GM21737 (cell line): ENCODE measurements around the gene NEK7.
A peak's percentile ranks its signal among the peaks of the same experiment; 100 is the strongest.
"Not testable (repeated sequence)": the region's sequence is repeated elsewhere in the genome, so short reads cannot be mapped to it uniquely, and the experiment has no call there.

ENCODE experiments used
- ATAC-seq: cut with Tn5 transposase; IDR thresholded peaks from one replicate; pipeline ENCODE4 v1.9.1; 2021; ENCODE audit warnings: mild to moderate bottlenecking, moderate library complexity; ENCODE audit not compliant: unreplicated experiment

NEK7 gene

DNA sequence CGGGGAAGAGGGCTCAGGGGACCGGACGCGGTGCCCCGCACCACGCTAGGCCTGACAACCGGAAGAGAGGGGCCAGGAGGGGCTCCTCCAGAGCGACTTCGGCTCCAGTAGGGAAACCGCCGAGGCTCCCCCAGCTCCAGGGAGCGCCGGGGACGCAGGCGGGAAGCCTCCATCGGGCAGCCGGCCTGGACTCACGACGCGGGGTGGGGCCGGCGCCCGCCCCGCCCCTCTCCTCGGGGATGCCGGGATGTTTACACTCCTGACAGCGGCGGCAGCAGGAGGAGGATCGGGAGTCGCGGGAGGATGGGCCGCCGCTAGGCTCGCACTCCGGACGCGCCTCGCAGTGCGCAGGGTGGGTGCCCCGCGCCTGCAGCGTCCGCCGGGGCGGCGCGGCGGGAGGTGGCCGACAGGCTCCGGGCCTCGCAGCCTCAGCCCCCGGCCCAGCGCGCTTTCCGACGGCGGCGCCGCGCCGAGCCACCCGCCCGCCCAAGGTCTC, at the start of gene NEK7:
TSS of gene NEK7 (plus strand) at position 254 of the 496 bp plus-strand sequence. CDS start 75,583 bp downstream, outside the sequence.
- peak; percentile 50 for ATAC-seq

GRCh38 chr1:198107091-198107501, 49.7 kb upstream of the NEK7 start:
- ATAC-seq = no peak

DNA sequence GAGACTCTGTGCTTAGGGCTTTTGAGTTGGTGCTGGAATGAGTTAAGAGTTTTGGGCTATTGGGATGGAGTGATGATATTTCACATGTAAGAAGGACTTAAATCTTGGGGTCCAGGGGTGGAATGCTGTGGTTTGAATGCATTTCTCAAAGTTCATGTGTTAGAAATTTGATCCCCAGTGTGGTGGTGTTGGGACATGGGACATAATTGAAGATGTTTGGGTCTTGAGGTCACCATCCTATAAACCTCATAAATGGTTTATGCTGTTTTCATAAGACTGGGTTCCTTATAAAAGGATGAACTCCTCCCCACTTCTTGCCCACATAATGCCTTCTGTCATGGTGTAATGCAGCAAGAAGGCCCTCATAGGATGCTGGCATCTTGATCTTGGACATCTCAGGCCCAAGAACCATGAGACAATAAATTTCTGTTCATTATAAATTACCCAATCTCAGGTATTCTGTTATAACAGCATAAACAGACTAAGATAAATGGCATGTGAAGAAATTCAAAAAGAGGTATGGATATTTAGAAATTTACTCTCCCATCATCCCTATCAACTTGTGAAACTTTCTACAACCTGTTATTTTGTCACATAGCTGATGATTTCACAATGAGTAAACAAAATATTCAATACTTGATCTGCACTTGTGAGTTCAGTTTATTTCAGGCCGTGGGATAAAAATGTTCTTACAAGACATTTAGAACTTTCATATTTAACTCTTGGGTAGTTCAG, 48.0 kb upstream of the NEK7 start:
- no peak for ATAC-seq

DNA sequence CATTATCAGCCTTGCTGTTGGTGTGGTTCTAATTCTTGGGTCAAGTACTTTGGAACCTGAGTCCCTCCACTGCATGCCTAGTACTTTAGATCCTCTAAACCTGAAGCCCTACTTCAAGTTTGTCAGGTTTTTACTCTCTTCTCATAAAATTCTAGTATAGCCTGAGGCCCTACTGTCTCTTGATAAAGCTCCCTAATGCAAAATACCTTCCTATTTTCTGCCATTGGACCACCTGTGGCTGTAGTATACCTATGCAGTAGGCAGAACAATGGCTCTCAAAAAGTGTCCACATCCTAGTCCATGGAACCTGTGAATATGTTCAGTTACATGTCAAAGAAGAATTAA, 47.5 kb upstream of the NEK7 start:
- ATAC-seq = no peak

DNA sequence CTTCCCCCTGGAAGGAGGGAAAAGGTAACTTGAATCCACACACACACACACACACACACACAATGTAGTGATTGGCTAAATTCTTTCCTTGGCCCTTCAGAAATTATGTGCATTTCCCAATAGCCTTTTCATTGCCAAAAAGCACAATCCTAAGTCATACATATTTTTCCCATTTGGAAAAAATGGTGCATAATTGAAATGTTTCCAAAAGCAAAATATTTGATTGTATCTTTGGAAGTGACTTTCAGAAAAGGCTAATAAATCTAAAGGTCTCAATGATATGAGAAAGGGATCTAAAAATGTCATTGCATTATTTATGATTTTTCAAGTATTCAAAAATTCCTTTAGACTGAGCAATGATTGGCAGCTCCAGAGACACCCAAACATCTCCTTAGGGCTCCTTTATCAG, 43.5 kb upstream of the NEK7 start:
- no peak for ATAC-seq

DNA sequence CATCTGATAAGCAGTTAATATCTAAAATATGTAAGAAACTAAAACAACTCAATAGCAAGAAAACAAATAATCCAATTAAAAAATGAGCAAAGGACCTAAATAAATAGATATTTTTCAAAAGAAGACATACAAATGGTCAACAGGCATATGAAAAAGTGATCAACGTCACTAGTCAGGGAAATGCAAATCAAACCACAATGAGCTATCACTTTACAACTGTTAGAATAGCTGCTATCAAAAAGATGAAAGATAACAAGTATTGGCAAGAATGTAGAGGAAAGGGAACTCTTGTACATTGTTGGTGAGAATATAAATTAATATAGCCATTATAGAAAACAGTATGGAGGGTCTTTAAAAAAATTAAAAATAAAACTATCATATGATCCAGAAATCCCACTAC, 40.7 kb upstream of the NEK7 start:
- ATAC-seq = no peak

DNA sequence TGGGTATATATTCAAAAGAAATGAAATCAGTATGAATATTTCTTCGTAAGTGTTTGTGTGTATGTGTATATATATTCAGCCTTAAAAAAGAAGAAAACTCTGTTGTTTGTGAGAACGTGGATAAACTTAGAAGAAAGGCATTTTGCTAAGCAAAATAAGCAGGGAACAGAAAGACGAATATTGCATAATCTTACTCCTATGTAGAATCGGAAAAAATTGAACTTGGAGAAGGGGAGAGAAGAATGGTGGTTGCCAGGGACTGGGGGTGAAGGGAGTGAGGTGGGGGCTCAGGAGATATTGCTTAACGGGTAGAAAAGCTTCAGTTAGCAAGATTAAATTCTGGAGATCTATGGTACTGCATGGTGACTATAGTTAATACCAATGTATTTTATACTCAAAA, 40.3 kb upstream of the NEK7 start:
- no peak for ATAC-seq

DNA sequence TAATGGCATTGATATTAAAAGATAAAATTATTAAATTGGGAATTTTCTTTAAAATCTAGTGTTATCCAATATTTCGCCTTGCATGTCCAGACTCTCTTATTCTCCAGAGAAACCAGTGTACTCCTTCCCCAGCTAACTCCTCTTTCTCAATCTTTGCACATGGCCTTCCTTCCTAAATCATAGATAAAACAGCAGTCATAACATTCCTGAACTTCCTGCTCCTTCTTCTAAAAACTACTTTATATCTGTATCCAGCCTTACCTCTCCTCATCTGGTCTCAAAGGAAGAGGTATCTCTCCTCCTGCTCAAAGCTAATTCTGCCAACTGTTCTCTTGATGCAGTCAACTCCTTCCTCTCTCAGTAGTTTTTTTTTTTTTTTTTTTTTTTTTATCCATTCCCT, 39.5 kb upstream of the NEK7 start:
- ATAC-seq = no peak

GRCh38 chr1:198118134-198118533, 38.7 kb upstream of the NEK7 start:
- no peak for ATAC-seq

DNA sequence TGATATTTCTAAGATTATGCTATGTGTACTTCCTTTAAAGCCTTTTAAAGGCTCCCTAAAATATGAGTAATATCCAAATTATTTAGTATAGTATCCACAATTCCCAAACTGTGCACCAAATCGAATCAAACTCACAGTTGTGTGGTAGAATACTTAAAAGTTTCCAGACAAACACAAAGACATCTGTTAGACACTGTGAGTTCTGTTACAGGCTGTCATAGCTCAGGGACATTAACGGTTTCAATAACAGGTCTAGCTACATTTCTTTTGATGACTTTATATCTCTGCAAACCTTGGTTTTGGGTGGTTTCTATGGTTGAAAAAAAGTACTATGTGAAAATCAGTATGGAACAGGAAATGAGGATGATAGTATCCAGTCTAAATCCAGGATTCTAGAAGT, 36.9 kb upstream of the NEK7 start:
- ATAC-seq = no peak

DNA sequence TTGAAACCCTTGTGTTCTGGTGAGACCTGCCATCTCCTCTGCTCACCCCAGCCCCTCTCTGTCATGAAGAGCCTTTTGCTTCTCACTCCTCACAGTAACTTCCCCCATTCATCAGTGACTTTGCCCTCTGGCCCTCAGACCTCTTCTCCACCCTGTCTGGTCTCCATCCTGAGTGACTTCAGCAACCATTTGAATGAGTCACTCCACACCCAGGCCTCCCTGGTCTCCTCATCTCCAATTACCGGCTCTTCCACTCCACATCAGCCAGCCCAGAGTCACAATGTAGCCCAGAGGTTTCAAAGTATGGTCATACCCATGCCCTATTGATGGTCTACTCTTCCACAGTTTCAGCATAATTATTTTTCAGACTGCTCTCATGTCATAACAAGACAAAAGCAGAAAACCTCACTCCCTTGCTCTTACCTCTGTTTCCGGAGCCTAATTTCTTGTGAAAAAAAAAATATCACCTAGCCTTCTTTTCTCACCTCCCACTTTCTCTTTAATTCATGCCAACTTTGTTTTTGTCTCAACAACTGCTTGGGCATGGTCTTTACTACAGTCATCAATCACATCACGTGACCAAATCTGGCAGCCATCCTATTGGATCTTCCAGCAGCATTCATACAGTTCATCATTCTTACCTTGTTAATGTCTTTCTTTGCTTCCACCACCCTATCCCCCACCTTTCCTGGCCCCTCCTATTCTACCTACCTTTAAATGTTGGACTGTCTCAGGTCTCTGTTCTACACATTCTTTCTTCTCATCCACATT, 35.6 kb upstream of the NEK7 start:
- no peak for ATAC-seq

GRCh38 chr1:198122693-198123092, 34.1 kb upstream of the NEK7 start:
- no peak for ATAC-seq

- no peak for ATAC-seq
Measured at GRCh38 chr1:198123133-198123532, 33.7 kb upstream of the NEK7 start.

- ATAC-seq = no peak
Measured at GRCh38 chr1:198124673-198125072, 32.1 kb upstream of the NEK7 start.

DNA sequence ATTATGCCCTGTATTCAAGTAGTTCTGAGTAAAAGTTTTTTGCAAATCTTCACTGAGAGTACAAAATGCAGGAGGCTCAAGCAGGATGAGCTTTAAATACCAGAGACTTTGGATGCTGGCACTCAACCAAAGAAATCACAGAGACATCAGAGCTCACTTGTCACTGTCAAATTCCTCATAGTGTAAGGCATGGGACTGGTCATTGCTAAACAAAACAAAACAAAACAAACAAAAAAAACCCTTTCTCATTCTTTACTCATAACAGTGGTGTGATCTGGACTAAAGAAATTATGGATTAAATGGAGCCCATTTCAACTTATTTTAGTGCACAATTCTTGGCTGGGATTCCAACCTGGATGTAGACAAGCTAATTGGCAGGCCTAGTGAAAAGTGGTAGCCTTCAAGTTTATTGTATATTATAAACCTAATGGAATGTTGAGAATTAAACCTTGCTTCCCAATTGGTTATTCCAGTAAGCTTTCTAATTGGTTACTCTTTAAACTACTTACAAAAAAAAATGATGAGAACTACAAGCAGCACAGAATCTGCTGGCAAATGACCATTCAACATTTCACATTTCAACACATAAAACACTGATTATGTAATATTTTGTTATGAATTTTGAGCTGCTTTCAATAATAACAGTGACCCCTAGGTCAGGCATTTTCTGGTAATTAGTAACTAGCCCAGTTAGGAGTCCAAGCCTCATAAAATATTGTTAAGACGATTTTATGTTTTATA, 30.6 kb upstream of the NEK7 start:
- no peak for ATAC-seq

DNA sequence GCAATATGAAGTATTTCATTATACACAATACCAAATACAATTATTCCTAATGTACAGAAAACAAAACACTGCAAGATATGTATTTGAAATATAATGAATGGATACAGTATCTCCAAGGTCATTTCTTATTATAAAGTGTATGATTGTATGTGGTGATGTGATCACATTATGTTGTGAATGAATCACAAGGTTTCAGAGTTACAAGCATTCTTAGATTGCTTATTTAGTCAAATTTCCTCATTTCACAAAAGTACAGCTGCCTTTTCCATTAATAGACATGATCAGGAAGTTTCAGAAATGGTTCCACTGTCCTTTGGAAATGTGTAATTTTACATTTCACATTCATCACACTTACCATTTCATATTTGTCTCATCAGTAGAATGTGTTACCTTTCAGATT, 28.3 kb upstream of the NEK7 start:
- ATAC-seq = no peak

DNA sequence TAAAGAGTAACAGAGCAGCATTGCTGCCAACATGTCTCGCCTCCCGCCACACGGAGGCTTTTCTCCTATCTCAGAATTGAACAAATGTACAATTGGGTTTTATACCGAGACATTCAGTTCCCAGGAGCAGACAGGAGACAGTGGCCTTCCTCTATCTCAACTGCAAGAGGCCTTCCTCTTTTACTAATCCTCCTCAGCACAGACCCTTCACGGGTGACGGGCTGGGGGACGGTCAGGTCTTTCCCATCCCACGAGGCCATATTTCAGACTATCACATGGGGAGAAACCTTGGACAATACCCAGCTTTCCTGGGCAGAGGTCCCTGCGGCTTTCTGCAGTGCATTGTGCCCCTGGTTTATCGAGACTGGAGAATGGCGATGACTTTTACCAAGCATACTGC, 26.7 kb upstream of the NEK7 start:
- not testable (repeated sequence) for ATAC-seq

GRCh38 chr1:198132060-198132781, 24.6 kb upstream of the NEK7 start:
- ATAC-seq = no peak

GRCh38 chr1:198134252-198134651, 22.5 kb upstream of the NEK7 start:
- no peak for ATAC-seq

DNA sequence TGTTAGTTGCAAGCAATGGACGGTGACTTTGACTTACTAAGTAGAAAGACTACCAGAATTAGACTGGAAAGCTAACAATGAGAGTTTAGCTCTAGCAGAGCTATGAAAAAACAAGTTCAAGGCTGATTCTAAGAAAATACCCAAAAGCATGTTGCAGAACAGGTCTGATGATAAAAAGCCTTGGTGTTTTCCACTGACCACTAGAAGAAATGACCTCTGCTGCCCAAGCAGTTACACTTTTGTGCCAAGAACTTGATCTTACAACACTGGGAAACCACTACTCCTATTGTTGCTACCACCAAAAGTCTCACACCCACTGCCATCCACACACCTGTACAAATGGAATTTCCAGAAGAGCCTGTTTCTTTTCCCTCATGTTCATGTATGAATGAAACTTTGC, 21.4 kb upstream of the NEK7 start:
- no peak for ATAC-seq
